ENCODE measurements around the gene CXCL6.

The CXCL6 gene

GRCh38 chr4:73839071-73839470 lies 2.6 kb downstream of the CXCL6 start:
- in situ Hi-C loops (cut with MboI; ENCODE audit: low sequenced_read_pairs, unreplicated experiment) = no loop called here
- TF ChIP-seq CTCF (IDR thresholded peaks at IDR 0.05; ENCODE audit: borderline replicate concordance, control extremely low read depth, extremely low read depth, insufficient read depth, missing control alignments) = no peak
- no peak for DNase-seq (ENCODE audit: low spot score)

GRCh38 chr4:73839715-73840114 lies 3.2 kb downstream of the CXCL6 start:
- no peak for TF ChIP-seq CTCF (IDR thresholded peaks at IDR 0.05; ENCODE audit: borderline replicate concordance, control extremely low read depth, extremely low read depth, insufficient read depth, missing control alignments)
- DNase-seq (ENCODE audit: low spot score) = no peak
- in situ Hi-C loops (cut with MboI; ENCODE audit: low sequenced_read_pairs, unreplicated experiment) = no loop called here

- in situ Hi-C loops (cut with MboI; ENCODE audit: low sequenced_read_pairs, unreplicated experiment) = no loop called here
- TF ChIP-seq CTCF (IDR thresholded peaks at IDR 0.05; ENCODE audit: borderline replicate concordance, control extremely low read depth, extremely low read depth, insufficient read depth, missing control alignments) = no peak
- DNase-seq (ENCODE audit: low spot score) = no peak
Observed at GRCh38 chr4:73841243-73841925, 4.9 kb downstream of the CXCL6 start.

- in situ Hi-C loops (cut with MboI; ENCODE audit: low sequenced_read_pairs, unreplicated experiment) = no loop called here
- TF ChIP-seq CTCF (IDR thresholded peaks at IDR 0.05; ENCODE audit: borderline replicate concordance, control extremely low read depth, extremely low read depth, insufficient read depth, missing control alignments) = no peak
- no peak for DNase-seq (ENCODE audit: low spot score)
Observed at GRCh38 chr4:73842696-73843095, 6.2 kb downstream of the CXCL6 start.

GRCh38 chr4:73843369-73843768 lies 6.9 kb downstream of the CXCL6 start:
- no peak for DNase-seq (ENCODE audit: low spot score)
- in situ Hi-C loops (cut with MboI; ENCODE audit: low sequenced_read_pairs, unreplicated experiment) = no loop called here
- no peak for TF ChIP-seq CTCF (IDR thresholded peaks at IDR 0.05; ENCODE audit: borderline replicate concordance, control extremely low read depth, extremely low read depth, insufficient read depth, missing control alignments)

GRCh38 chr4:73844345-73844744 lies 7.9 kb downstream of the CXCL6 start:
- TF ChIP-seq CTCF (IDR thresholded peaks at IDR 0.05; ENCODE audit: borderline replicate concordance, control extremely low read depth, extremely low read depth, insufficient read depth, missing control alignments) = no peak
- DNase-seq (ENCODE audit: low spot score) = no peak
- in situ Hi-C loops (cut with MboI; ENCODE audit: low sequenced_read_pairs, unreplicated experiment) = no loop called here
